SKM-1 (cell line): ENCODE data around the gene NRL.

Source experiments
- DNase-seq: peaks from one replicate; lab custom pipeline; 2025; ENCODE audit not compliant: unreplicated experiment; lab: John Stamatoyannopoulos, UW

The NRL gene

DNA sequence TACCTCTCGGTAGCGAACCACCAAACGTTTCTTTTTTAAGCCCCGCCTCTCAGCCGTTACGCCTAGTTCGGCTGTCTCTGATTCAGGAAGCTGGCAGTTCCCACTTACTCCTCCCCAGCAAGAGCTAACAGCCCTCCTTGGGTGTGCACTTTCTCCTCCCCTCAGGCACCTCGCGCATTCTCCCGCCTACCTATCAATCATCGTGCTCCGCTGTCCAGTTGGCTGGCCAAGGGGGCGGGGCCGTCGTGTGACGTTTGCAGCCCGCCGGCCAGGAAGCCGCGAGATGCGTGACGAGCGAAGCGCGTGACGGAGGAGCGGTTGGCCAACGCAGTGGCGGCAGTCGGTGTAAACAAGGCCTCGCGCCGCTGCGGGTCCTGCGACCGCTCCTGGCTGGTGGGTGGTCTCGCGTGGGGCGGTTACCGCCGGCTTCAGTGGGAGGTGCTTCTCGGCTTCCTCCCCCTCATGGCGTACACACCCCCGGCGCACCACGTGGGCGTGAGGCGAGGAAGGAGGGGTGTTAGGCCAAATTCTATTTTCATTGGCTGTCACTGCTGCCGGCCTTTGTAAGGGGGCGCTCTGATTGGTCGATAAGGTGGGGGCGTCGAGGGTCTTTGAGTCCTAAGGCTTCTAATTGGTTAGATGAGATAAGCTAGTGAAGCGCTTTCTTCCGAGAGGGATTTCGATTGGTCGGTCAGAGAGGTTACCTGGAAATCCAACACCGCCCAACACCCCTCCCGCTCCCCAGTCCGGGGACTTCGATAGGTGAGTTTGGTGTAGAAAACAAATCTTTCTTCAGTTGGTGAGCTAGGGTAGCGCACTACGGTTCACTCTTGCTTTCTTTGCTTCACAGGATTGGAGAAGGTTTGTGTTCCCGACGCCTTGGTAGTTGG lies at the start of gene NRL, which contains the start of gene DCAF11:
TSS of gene NRL (minus strand) at position 418 of the 890 bp plus-strand sequence. CDS start 32,101 bp downstream, outside the sequence.
TSS of gene DCAF11 (plus strand) at position 246 of the 890 bp plus-strand sequence. CDS start 818 bp downstream, outside the sequence.
- DNase-seq, result peak; percentile 92

DNA sequence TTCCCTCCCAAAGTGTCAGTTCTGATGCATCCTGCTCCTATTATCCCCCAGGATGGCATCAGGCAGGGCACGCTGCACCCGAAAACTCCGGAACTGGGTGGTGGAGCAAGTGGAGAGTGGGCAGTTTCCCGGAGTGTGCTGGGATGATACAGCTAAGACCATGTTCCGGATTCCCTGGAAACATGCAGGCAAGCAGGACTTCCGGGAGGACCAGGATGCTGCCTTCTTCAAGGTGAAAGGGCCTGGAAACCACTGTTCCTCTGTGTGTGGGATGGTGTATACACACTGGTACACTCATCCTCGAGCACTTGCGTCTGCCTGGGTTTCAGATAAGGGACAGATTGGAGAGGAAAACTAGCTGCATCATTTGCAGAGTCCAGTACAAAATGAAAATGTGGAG lies 47.3 kb upstream of the NRL start:
- DNase-seq, result no peak

DNA sequence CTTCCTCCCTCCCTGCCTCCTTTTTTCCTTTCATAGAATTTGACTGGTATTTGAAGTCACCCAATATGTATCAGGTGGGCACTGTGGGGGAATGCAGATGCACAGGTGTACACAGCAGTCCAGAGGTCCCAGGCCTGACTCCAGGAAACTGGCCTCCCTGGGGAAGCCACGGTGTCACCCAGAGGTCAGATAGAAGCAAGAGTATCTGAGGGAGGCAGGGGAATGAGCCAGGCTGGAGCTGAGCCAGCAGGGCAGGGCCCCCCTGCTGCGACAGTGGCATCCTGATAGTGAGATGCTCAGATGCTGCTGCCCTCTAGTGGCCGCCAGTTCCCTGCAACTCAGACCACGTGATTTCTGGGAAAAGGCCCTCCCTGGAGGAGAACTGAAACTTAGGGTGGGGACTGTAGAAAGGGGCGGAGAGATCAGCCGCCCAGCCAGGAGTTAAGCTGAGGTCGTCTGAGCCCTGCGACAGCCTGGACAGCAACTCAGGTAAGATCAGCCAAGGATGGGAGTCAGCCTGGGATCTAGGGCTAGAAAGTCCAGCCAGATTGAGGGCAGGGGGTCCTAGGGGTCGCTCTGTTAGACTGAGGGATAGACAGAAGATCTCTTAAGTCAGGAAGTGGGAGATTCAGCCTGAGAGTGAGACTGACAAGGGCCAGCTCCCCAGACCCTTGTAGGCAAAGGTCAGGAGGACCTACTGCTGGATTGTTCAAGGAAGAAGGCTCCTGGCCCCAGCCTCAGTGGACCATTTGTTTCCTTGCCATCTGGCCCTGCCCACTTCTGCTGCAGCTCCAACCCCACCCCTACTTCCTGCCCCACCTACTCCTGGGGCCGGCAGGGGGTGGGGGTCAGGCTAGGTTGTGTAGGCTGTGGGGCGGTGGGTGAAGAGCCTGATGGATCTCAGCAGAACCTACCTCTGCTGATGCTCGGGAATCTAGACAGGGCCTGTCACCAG lies 46.4 kb upstream of the NRL start, which contains the start of gene IRF9:
TSS of gene IRF9 (plus strand) at position 416 of the 955 bp plus-strand sequence. CDS start 880 bp downstream, outside the sequence.
- DNase-seq, result peak; percentile 67

DNA sequence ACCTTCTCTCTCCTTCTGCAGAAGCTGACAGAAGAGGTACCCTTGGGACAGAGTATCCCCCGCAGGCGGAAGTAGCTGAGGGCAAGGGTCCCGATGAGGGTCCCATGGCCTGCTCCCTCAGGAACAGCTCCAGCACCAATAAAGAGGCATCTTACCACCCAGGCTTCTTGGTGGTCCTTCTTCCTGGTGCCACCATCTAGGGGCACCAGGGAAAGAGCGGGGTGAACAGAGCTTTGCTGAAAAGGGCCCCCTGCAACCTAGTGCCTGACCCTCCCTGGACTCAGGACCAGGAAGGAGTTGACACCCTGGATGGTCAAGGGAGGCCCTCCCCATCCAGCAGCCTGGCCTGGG lies 45.7 kb upstream of the NRL start:
- DNase-seq, result no peak

DNA sequence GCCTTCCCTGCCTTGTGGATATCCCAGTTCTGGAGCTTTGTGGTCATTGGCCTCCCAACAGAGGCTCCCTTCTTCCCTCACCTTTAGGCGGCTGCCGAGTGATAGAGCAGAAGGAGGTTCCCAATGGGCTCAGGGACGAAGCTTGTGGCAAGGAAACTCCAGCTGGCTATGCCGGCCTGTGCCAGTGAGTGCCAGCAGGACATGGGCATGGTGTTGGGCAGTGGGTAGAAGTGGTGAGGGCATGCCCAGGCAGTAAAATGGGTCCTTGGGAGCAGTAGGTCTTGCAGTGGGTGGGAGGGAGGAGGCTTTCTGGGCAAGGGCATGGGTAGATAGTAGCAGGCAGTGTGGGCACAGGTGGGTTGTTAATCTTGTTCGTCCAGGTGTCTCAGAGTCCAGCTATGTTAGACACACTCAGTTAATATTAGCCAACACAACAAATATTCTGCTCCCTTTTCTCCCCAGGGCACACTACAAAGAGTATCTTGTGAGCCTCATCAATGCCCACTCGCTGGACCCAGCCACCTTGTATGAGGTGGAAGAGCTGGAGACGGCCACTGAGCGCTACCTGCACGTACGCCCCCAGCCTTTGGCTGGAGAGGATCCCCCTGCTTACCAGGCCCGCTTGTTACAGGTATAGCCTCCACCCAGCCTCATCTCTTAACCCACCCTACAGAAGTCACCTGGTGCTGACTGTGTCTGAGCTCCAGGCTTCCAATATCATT lies 45.2 kb upstream of the NRL start:
- DNase-seq, result no peak

DNA sequence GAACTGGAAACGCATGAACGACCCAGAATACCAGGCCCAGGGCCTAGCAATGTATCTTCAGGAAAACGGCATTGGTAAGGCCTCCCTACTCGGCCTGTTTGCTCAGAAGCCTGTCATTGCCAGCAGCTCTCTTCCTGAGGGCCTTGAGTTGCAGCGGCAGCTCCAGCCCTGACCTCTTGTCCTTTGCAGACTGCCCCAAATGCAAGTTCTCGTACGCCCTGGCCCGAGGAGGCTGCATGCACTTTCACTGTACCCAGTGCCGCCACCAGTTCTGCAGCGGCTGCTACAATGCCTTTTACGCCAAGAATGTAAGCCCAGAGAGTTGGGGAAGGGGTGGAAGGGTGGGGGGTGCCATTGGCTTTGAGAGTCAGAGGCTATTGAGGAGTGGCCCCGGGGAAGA lies 42.6 kb upstream of the NRL start:
- DNase-seq, result no peak

DNA sequence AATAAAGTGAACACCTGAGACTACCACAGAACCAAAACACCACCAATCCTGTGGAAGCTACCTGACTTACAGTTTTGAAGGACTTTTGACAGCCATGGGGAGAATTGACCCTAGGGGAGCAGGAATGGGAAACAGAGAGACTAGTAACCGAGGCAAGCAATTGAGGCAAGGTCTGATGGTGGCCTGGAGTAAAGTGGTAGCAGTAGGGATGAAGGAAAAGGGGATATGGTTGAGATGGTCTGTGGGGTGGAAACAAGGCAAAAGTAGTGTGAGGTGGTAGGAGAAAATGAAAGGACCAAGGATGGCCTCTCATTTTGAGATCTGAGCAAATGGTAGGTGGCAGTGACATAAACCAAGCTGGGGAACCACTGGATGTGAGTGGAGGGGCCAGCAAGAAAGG lies 42.1 kb upstream of the NRL start:
- no peak for DNase-seq

DNA sequence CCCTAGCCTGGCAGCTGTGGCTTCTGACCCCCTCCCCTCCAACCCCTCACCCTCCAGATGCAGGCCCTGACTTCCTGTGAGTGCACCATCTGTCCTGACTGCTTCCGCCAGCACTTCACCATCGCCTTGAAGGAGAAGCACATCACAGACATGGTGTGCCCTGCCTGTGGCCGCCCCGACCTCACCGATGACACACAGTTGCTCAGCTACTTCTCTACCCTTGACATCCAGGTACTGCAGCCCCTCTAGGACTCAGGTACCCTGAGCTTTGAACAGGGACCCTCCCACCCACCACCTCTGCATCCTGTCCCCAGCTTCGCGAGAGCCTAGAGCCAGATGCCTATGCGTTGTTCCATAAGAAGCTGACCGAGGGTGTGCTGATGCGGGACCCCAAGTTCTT lies 40.4 kb upstream of the NRL start:
- no peak for DNase-seq

DNA sequence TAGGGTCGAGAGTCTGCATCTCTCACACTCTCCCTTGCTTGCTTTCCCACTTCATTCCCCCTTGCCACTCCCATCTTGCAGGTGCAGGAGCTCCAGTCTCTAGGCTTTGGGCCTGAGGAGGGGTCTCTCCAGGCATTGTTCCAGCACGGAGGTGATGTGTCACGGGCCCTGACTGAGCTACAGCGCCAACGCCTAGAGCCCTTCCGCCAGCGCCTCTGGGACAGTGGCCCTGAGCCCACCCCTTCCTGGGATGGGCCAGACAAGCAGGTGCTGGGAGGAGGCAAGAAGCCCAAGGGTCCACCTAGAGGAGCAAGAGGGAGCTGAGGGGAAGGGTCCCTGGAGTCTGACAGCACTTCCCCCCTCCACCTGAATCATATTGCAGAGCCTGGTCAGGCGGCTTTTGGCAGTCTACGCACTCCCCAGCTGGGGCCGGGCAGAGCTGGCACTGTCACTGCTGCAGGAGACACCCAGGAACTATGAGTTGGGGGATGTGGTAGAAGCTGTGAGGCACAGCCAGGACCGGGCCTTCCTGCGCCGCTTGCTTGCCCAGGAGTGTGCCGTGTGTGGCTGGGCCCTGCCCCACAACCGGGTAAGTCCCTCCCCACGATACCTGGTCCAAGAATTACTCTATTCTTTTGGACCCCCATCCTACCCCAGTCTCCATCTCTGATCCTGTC lies 36.8 kb upstream of the NRL start:
- DNase-seq, result no peak

DNA sequence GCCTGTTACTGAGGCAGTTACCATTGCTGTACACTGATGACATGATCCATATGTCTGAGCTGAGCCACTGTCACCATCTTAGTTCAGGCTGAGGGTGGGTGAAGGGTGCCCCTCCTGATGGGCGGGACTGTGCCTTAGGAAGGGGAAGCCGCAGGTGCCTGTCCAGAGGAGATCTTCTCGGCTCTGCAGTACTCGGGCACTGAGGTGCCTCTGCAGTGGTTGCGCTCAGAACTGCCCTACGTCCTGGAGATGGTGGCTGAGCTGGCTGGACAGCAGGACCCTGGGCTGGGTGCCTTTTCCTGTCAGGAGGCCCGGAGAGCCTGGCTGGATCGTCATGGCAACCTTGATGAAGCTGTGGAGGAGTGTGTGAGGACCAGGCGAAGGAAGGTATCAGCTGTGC lies 36.2 kb upstream of the NRL start:
- no peak for DNase-seq

DNA sequence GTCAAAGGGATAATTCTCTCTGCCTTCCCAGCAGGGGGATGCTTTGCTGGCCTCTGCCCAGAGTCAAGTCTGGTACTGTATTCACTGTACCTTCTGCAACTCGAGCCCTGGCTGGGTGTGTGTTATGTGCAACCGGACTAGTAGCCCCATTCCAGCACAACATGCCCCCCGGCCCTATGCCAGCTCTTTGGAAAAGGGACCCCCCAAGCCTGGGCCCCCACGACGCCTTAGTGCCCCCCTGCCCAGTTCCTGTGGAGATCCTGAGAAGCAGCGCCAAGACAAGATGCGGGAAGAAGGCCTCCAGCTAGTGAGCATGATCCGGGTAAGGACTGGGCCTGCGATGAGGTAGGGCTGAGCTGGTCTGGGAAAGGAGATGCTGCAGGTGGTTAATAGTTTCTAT lies 35.8 kb upstream of the NRL start:
- DNase-seq, result no peak

DNA sequence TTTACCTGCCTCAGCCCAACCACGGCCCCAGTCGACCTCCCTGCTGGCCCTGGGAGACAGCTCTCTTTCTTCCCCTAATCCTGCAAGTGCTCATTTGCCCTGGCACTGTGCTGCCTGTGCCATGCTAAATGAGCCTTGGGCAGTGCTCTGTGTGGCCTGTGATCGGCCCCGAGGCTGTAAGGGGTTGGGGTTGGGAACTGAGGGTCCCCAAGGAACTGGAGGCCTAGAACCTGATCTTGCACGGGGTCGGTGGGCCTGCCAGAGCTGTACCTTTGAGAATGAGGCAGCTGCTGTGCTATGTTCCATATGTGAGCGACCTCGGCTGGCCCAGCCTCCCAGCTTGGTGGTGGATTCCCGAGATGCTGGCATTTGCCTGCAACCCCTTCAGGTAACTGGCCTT lies 35.3 kb upstream of the NRL start:
- DNase-seq, result no peak

DNA sequence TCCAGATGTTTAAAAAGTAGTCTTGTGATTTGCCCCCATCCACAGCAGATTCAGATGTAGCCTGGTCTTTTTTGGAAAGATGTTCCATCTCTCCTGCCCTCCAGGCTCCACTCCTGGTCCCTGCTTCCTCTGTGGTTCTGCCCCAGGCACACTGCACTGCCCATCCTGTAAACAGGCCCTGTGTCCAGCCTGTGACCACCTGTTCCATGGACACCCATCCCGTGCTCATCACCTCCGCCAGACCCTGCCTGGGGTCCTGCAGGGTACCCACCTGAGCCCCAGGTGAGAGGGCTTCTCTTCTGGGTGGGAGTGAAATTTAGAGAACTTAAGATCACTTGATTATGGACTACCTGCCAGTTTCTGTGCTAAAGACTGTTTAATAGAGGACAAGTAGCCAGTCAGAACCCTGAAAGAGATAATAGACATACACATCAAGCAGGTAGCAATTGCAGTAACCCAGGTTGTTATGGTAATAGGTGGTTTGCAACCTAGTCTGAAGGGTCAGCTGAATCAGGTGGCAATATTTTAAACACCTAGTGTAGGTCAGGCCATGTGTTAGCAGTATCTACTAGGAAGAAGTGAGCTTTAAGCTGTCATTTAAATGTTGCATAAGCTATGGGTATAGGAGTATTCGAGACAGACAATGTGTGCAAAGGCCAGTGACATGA lies 34.7 kb upstream of the NRL start:
- no peak for DNase-seq

DNA sequence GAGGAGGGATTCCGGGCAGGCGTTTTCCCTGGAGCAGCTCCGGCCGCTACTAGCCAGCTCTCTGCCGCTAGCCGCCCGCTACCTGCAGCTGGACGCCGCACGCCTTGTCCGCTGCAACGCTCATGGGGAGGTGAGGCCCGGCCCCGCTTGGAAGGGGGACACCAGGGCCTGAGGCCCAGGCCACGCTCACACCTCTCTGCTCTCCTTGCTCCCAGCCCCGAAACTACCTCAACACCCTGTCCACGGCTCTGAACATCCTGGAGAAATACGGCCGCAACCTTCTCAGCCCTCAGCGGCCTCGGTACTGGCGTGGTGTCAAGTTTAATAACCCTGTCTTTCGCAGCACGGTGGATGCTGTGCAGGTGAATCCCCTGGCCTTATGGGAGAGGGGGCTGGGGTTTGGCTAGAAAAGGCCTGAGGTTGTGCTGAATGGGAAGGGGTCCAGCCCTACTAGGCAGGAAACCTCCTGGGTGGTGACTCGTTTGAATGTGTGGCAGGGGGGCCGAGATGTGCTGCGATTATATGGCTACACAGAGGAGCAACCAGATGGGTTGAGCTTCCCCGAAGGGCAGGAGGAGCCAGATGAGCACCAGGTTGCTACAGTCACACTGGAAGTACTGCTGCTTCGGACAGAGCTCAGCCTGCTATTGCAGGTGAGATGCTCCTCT lies 33.1 kb upstream of the NRL start:
- DNase-seq, result no peak

DNA sequence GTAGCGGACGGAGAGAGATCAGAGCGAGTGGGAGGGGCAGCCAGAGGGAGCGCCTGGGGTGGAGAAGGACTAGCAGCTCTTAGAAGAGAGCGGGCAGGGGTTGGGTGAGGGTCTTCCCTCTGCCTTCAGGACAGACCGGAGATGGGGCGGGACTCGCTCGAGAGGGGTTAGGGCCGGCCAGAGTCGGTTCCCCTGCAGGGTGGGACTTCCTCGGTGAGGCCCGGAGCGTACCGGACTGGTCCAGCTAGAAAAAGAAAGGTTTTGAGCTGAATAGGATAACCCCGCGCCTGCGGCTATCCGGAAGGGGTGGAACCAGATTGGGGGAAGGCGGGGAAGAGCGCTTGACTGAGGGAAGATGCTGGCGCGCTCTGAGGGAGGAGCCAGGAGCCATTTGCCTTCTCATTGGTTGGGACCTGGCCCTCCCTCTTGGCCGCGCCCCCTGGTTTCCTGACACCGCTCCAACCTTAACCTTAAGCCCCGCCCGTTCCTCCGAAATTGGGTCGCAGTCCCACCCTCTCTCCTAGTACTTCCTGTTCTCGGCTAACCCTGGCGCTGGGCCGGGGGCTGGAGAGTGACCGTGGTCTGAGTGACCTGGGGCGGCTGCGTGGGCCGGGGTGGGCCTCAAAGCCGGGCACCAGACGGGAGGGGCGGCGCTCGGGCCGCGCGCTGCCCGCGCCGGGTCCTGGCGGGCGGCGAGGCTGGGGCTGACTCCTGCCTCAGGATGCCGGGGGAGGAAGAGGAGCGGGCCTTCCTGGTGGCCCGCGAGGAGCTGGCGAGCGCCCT lies 32.4 kb upstream of the NRL start, which contains the start of gene RNF31:
TSS of gene RNF31 (plus strand) at position 521 of the 783 bp plus-strand sequence. CDS start at position 722, 201 bp downstream.
- peak; percentile 92 for DNase-seq

DNA sequence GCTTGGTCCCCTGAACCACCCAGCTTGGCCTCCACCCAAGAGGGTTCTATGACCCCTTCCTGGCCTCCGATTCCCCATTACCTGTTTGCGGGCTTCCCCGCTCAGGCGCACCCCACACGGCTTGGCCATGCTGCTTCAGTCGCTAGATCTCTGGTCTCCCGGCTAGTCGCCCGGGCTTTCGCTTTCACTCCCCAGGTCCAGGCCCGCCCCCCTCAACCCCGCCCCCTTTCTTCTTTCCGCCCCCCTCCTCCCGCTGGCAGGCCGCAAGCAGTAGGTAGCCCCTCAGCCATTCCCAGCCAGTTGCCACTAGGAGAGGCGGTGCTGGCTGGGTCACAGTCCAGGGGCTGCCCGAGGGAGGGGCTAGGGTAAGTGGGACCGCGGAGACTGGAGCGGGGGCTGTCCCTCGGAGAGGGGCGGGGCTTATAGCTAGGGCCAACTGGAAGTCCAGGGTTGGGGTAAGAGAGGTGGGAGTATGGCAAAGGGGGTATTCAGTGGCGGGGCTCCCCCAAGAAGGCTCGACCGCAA lies 31.8 kb upstream of the NRL start, which contains the start of gene PSME2:
TSS of gene PSME2 (minus strand) at position 158 of the 525 bp plus-strand sequence. CDS start at position 129, 29 bp downstream.
- peak; percentile 58 for DNase-seq

DNA sequence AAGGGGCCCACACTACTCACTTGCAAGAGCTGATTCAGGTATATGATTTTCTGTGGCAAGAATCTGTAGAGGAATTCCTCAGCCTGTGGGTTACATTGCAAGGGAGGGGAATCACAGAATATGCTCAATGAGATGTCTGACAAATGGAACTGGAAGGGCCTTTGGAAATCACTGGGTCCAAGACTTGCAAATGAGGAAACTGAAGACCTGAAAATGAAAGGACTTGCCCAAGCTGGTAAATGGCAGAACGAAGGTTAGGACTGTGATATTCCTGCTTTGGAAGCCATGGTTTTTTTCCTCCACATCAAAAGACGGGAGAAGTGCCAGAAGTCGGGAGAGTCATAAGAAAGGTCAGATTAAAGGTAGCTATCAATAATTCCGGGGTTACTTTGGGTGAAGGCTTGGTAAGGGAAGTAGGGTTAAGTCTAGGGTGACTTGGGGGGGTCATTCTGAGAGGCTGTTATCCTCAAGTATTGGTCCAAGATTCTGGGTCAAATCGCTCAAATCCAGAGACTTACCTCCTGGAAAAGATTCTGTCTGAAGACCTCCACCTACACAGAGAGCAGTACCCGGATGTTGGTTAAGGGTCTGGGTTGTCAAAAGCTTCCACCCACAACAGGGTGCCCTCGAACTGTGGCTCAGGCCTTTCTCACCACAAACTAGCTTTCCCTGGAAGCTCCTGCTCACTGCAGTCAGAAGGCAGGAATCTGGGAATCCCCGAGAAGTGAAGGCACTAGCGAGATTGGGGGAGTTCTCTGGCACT lies 31.1 kb upstream of the NRL start:
- no peak for DNase-seq
